HAP-1 (cell line): Measurements from ENCODE around the gene CTDNEP1.
A peak's percentile ranks its signal among the peaks of the same experiment; 100 is the strongest.

ENCODE experiments used
- DNase-seq, 2 experiments: peaks; one replicate each; pipeline ENCODE4 v3.0.0-alpha.2; 2016 to 2020; ENCODE audit warnings: low spot score in 2 of 2
- H3K27me3 ChIP-seq: fragments of 250-450 bp; sonication (Bioruptor Pico); 2 replicates; pipeline ENCODE4 v1.5.1; 2020; ENCODE audit warnings: low read depth, mild to moderate bottlenecking, moderate library complexity
- H3K36me3 ChIP-seq: fragments of 250-450 bp; sonication (Bioruptor Pico); replicated peaks from 2 replicates; pipeline ENCODE4 v1.5.1; 2020; ENCODE audit warnings: mild to moderate bottlenecking
- H3K4me1 ChIP-seq: fragments of 250-450 bp; sonication (Bioruptor Pico); 2 replicates; pipeline ENCODE4 v1.5.1; 2020; ENCODE audit warnings: mild to moderate bottlenecking
- H3K4me3 ChIP-seq: fragments of 250-450 bp; sonication (Bioruptor Pico); 2 replicates; pipeline ENCODE4 v1.5.1; 2020; ENCODE audit warnings: mild to moderate bottlenecking, moderate library complexity
- H3K9me3 ChIP-seq: fragments of 250-450 bp; sonication (Bioruptor Pico); 2 replicates; pipeline ENCODE4 v1.5.1; 2020; ENCODE audit warnings: mild to moderate bottlenecking, moderate library complexity
- in situ Hi-C: fragments of 300-500 bp; cut with MboI; formaldehyde crosslinking; loops from 3 replicates; pipeline ENCODE4 v1.14.3; 2020; ENCODE audit warnings: low sequenced_read_pairs, inconsistent platforms, mixed read lengths

The CTDNEP1 gene

GRCh38 chr17:7224661-7225111 is 26.8 kb downstream of the CTDNEP1 start:
- no peak for DNase-seq
- Histone ChIP-seq H3K36me3 (peaks cover 89% of the 10 kb centered on the region), H3K4me1 (peaks cover 10% of the 10 kb centered on the region), H3K9me3 (no peaks in the 10 kb centered on the region), H3K27me3 (no peaks in the 10 kb centered on the region), H3K4me3 (no peak overlapping the region)
- in situ Hi-C loops, result loop anchor here (25.0 kb wide), 1 partner anchor 938 kb away; the partner anchor contains the start of genes PER1 and VAMP2

GRCh38 chr17:7224110-7224509 is 27.4 kb downstream of the CTDNEP1 start:
- no peak overlapping the region for H3K4me3 ChIP-seq
- H3K27me3 ChIP-seq, result no peaks in the 10 kb centered on the region
- in situ Hi-C loops, result no loop called here
- no peak for DNase-seq
- peaks cover 15% of the 10 kb centered on the region for H3K4me1 ChIP-seq
- no peaks in the 10 kb centered on the region for H3K9me3 ChIP-seq
- H3K36me3 ChIP-seq, result peaks cover 84% of the 10 kb centered on the region

- Histone ChIP-seq H3K36me3 (peaks cover 77% of the 10 kb centered on the region), H3K9me3 (no peaks in the 10 kb centered on the region), H3K27me3 (no peaks in the 10 kb centered on the region), H3K4me1 (peaks cover 17% of the 10 kb centered on the region), H3K4me3 (no peak overlapping the region)
- in situ Hi-C loops, result no loop called here
- no peak for DNase-seq
These were observed 28.2 kb downstream of the CTDNEP1 start for GRCh38 chr17:7223375-7223774.

- in situ Hi-C loops, result no loop called here
- peaks cover 15% of the 10 kb centered on the region for H3K4me1 ChIP-seq
- H3K9me3 ChIP-seq, result no peaks in the 10 kb centered on the region
- peaks cover 73% of the 10 kb centered on the region for H3K36me3 ChIP-seq
- DNase-seq, result no peak
- H3K4me3 ChIP-seq, result no peak overlapping the region
- no peaks in the 10 kb centered on the region for H3K27me3 ChIP-seq
These were observed 28.6 kb downstream of the CTDNEP1 start for GRCh38 chr17:7222972-7223292.

- in situ Hi-C loops, result no loop called here
- Histone ChIP-seq H3K36me3 (peaks cover 67% of the 10 kb centered on the region), H3K4me3 (no peak overlapping the region), H3K9me3 (no peaks in the 10 kb centered on the region), H3K27me3 (no peaks in the 10 kb centered on the region), H3K4me1 (peaks cover 15% of the 10 kb centered on the region)
- DNase-seq, result no peak
These were observed 29.2 kb downstream of the CTDNEP1 start for GRCh38 chr17:7222093-7222971.

GRCh38 chr17:7221278-7222092 is 30.0 kb downstream of the CTDNEP1 start:
- in situ Hi-C loops, result no loop called here
- peaks cover 59% of the 10 kb centered on the region for H3K36me3 ChIP-seq

GRCh38 chr17:7220593-7221277 is 30.8 kb downstream of the CTDNEP1 start:
- peaks cover 51% of the 10 kb centered on the region for H3K36me3 ChIP-seq
- peak overlapping the region; percentile 85 for H3K4me3 ChIP-seq
- no peaks in the 10 kb centered on the region for H3K27me3 ChIP-seq
- in situ Hi-C loops, result no loop called here
- H3K9me3 ChIP-seq, result no peaks in the 10 kb centered on the region
- DNase-seq, result peak; percentile 22 to 72
- peaks cover 15% of the 10 kb centered on the region for H3K4me1 ChIP-seq

More at GRCh38 chr17:7221278-7222092, 30.0 kb downstream of the CTDNEP1 start:
- no peak overlapping the region for H3K4me3 ChIP-seq
- no peaks in the 10 kb centered on the region for H3K27me3 ChIP-seq
- no peak for DNase-seq
- peaks cover 15% of the 10 kb centered on the region for H3K4me1 ChIP-seq
- no peaks in the 10 kb centered on the region for H3K9me3 ChIP-seq

GRCh38 chr17:7219812-7220592 is 31.5 kb downstream of the CTDNEP1 start, which contains the start of the genes ACADVL and DLG4:
Gene ACADVL, plus strand, starts transcription at chr17:7219938. Its CDS starts 47 bp downstream, at chr17:7219985.
Gene DLG4, minus strand, starts transcription at chr17:7219836.
- in situ Hi-C loops, result no loop called here
- Histone ChIP-seq H3K36me3 (peaks cover 46% of the 10 kb centered on the region), H3K4me1 (peaks cover 15% of the 10 kb centered on the region), H3K9me3 (no peaks in the 10 kb centered on the region), H3K27me3 (no peaks in the 10 kb centered on the region), H3K4me3 (peak within 1 kb of the TSS; percentile 85)
- DNase-seq, result peak; percentile 75 to 89

GRCh38 chr17:7219229-7219811 is 32.2 kb downstream of the CTDNEP1 start:
- DNase-seq, result no peak
- H3K4me3 ChIP-seq, result peak overlapping the region; percentile 85
- in situ Hi-C loops, result no loop called here
- H3K27me3 ChIP-seq, result no peaks in the 10 kb centered on the region
- H3K36me3 ChIP-seq, result peaks cover 41% of the 10 kb centered on the region
- no peaks in the 10 kb centered on the region for H3K9me3 ChIP-seq
- peaks cover 17% of the 10 kb centered on the region for H3K4me1 ChIP-seq

- Histone ChIP-seq H3K36me3 (peaks cover 36% of the 10 kb centered on the region), H3K27me3 (no peaks in the 10 kb centered on the region), H3K4me3 (no peak overlapping the region), H3K9me3 (no peaks in the 10 kb centered on the region), H3K4me1 (peaks cover 17% of the 10 kb centered on the region)
- no peak for DNase-seq
- in situ Hi-C loops, result no loop called here
These were observed 32.8 kb downstream of the CTDNEP1 start for GRCh38 chr17:7218758-7219157.

GRCh38 chr17:7218166-7218565 is 33.4 kb downstream of the CTDNEP1 start:
- Histone ChIP-seq H3K4me3 (no peak overlapping the region), H3K4me1 (peaks cover 21% of the 10 kb centered on the region), H3K27me3 (no peaks in the 10 kb centered on the region), H3K36me3 (peaks cover 30% of the 10 kb centered on the region), H3K9me3 (no peaks in the 10 kb centered on the region)
- in situ Hi-C loops, result no loop called here
- DNase-seq, result no peak

- in situ Hi-C loops, result no loop called here
- H3K4me1 ChIP-seq, result peaks cover 21% of the 10 kb centered on the region
- H3K4me3 ChIP-seq, result peak overlapping the region; percentile 12; the same call in 1 of the 2 replicates
- no peaks in the 10 kb centered on the region for H3K9me3 ChIP-seq
- peak; percentile 33 to 74 for DNase-seq
- peaks cover 22% of the 10 kb centered on the region for H3K36me3 ChIP-seq
- no peaks in the 10 kb centered on the region for H3K27me3 ChIP-seq
These were observed 34.2 kb downstream of the CTDNEP1 start for GRCh38 chr17:7217113-7217987.
